Globus pallidus (tissue), 1 donor: ENCODE results near the gene FKBP5.
"Not testable (repeated sequence)": the region's sequence is repeated elsewhere in the genome, so short reads cannot be mapped to it uniquely, and the experiment has no call there.

ENCODE experiments used
- DNase-seq: peaks from one replicate; pipeline ENCODE4 v3.0.0-alpha.2; 2015; ENCODE audit warnings: low spot score

The FKBP5 gene

DNA sequence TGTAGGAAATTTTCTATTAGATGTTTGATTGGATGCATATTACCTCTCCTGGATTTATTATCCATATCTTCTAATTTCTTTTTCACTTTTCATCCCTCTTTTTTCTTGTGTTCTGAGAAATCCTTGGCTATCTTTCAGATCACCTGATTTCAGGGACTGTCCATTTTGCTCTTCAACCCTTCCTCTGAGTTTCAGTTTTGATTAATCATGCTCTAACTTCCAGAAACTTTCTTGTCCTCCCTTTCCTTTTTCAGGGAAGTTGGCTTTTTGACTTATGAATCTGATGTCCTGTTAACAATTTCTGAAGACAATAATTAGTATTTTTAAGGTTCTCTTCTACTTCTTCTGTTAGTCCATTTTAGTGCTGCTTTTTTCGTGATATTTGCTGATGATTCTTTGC, 79.1 kb downstream of the FKBP5 start:
- no peak for DNase-seq

DNA sequence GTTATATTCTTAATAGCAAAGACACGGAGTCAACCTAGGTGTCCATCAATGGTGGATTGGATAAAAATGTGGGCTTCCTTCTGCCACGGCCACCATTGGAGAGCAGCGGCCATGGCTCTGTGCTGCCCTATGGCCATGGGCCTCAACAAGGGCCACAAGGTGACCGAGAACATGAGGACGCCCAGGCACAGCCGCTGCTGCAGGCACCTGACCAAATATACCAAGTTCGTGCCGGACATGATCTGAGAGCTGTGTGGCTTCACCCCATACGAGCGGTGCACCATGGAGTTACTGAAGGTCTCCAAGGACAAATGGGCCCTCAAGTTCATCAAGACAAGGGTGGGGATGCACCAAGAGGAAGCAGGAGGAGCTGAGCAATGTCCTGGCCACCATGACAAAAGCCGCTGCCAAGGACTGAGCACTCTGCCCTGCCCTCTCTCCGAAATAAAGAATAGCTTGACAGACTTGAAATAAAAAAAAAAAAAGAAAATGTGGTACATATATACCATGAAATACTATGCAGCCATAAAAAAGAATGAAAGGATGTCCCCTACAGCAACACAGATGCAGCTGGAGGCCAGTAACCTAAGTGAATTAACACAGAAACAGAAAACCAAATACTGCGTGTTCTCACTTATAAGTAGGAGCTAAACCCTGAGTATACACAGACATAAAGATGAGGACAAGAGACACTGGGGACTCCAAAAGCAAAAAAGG, 81.0 kb downstream of the FKBP5 start:
- no peak for DNase-seq

GRCh38 chr6:35605600-35605999, 83.1 kb downstream of the FKBP5 start:
- no peak for DNase-seq

- DNase-seq: no peak
Measured at GRCh38 chr6:35603326-35604202, 85.2 kb downstream of the FKBP5 start.

DNA sequence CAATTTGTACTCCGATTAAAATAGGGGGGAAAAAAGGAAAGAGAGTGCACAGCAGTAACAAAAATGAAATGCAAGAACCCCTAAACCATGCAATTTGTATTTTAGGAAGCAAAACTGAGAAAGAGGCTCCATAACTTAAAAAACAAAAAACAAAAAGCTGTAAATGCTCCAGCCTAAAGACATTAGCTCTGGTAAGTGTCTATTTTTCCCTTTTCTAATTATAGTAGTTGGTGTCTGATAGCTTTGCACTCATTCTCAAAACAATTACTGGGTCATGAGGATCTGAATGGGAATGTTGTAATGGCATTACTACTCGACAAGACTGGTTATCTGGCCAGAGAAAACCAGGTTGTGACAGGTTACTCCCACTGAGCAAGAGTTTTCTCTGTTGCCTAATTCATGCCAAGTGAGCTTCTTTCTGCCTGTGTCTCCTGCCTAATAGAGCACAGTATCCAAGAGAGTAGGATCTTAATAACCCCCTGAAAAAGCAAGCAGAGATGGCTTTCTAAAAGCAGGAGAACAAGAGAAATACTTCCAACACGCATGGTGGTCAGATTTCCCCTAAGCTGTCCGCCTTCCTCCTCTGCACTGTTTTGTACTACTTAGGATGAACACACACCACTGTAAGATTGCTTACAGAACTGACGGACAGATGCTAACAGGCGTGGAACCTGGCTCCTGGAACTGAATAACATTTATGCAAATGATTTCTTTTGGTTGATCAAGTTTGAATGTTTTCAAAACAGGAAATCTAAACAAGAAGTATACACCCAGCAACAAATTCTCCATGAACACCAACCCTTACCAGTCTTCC, 86.4 kb downstream of the FKBP5 start:
- peak; percentile 43 for DNase-seq

GRCh38 chr6:35601331-35602132, 87.2 kb downstream of the FKBP5 start:
- peak; percentile 75 for DNase-seq

- no peak for DNase-seq
Measured at GRCh38 chr6:35600659-35601125, 88.0 kb downstream of the FKBP5 start.

DNA sequence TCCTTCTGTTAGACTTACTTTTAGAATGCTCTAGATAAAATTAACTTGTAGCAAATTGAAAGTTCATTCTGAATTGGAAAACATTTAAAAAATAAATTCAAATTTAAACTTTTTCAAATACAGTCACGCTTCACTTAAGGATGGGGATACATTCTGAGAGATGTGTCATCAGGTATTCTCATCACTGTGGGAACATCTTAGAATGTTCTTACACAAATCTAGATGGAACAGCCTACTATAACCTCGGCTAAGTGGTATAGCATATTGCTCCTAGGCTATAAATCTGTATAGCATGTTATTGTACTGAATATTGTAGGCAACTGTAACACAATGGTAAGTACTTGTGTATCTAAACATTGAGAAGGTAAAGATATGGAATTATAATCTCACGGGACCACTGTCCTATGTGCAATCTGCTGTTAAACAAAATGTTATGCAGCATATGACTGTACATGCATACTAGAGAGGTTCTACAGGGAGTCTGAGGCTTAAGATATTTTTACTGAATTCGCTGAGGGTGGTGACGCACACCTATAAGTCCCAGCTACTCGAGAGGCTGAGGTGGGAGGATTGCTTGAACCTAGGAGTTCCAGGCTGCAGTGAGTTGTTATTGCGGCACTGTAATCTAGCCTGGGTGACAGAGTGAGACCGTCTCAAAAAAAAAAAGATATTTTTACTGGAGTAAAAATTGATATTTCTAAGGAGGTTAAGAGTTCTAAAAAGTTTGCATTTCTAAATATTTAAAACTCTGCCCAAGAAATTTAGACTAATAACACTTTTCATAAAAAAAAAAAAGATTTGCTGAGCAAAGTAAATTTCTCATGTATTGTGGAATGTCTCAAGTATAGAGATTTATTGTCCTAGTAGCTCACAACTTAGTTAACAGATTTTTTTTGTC, 88.7 kb downstream of the FKBP5 start:
- DNase-seq: no peak

DNA sequence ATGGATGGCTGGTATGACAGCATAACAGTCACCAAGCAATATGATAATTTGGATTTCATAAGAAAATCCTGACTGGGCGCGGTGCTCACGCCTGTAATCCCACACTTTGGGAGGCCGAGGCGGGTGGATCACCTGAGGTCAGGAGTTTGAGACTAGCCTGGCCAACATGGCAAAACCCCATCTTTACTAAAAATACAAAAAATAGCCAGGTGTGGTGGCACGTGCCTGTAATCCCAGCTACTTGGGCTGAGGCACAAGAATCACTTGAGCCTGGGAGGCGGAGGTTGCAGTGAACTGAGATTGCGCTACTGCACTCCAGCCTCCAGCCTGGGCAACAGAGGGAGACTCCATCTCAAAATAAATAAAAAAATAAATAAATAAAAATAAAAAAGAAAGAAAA, 90.1 kb downstream of the FKBP5 start:
- DNase-seq: not testable (repeated sequence)

- DNase-seq: no peak
Measured at GRCh38 chr6:35596448-35597442, 92.0 kb downstream of the FKBP5 start.

DNA sequence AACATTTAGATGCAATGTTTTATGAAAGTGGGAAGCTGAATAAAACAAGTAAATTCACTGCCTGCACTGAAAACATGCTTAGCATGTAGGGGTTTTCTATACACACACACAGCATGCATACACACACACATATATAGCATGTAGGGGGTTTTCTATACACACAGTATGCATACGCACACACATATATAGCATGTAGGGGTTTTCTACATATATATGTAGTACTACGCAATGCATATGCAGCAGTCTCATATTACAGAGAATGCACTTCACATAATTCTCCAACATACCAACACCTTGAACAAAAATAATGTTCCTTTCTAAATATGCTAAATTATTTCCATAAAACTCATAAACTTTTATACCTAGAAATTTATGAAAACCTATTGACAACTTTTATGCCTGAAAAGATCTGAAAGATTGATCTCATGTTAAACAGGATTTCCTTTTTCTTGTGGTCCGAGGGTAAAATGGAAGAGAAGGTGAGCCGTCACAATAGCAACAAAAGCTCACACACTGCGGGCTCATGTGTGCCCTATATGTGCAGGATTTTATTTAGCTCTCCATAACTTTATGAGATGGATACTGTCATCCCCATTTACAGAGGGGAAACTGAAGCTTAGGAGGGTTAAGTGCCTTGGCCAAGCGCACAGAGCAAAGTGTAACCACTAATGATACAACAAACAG, 94.1 kb downstream of the FKBP5 start:
- DNase-seq: no peak

DNA sequence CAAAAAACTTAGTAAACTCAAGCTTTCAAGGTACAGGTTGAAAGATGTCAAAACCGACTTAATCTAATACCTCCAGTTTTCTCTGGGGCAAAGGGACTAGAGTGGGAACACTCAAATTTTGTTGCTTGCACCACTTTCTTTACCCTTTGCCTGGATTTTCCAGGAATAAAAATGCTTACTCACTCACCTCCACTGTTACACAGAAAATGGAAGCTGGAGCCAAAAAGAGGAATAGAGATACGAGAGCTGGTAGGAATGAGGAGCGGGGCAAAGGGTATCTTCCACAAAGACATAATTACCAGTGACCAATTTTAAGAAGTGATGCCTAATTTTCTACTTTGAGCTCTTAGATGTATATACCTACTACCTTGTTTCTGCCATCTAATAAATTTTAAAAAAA, 96.5 kb downstream of the FKBP5 start:
- DNase-seq: no peak

DNA sequence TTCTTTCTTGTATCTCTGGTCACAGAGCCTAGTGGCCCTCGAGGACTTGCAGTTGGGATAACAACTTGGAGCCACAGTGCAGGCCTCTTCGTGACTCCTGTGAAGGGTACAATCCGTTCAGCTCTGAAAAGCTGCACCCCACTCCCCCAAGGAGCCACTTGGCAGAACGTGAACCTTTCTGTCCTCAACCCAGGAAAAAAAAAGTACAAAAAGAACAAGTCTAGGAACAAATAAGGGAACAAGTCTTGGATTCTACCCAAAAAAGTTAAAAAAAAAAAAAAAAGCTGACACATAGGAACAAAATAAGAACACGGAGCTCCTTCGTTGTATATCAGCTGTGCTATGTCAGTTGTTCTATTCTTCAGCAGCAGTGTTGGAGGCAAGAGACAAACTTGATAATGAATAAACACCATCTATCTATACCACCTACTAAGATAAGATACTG, 98.1 kb downstream of the FKBP5 start:
- DNase-seq: peak; percentile 55

DNA sequence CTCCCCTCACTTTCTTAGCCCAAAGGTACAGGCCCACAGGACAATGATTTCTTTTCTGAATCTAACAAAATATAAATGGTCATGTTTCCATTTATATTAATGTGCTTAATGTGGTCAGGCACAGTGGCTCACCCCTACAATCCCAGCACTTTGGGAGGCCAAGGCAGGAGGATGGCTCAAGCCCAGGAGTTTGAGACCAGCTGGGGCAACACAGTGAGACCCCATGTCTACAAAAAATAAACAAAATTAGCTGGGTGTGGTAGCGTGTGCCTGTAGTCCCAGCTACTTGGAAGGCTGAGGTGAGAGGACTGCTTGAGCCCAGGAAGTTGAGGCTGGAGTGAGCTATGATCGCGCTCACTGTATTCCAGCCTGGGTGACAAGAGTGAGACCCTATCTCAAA, 98.8 kb downstream of the FKBP5 start:
- DNase-seq: no peak

GRCh38 chr6:35589201-35589739, 99.4 kb downstream of the FKBP5 start:
- DNase-seq: no peak

DNA sequence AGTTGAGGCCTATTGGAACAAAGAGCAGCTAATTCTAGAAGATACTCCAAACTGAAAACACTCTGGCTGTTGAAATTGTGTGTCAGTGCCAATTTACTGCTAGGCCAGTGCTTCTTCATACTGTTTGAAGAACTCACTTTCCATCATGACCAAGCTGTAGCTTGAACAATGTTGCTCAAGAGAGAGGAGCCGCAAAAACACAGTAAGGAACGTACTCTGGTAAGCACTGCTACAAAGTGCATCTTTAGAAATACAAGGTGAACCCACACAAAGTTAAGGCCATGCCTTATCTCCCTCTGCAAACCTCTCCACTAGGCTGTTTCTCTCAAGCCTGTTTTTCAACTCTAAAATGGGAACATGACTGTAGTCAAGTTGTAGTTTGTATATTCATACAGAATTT, 101.5 kb downstream of the FKBP5 start:
- no peak for DNase-seq

DNA sequence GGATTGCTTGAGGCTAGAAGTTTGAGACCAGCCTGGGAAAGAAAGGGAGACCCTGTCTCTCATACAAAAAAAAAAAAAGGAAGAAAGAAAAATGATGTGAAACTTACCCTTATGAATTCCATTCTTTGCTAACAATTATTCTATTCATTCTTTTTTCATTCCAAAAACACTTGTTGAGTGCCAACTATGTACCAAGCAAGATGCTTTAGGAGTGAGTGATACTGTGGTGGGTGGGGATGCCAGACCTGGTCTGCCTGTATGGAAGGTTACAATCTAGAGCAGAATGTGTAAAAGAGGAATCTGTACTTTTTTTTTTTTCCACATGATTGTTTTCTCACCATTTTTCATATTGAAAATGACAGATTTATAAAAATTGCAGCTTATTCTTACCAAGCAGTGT, 102.2 kb downstream of the FKBP5 start:
- no peak for DNase-seq

DNA sequence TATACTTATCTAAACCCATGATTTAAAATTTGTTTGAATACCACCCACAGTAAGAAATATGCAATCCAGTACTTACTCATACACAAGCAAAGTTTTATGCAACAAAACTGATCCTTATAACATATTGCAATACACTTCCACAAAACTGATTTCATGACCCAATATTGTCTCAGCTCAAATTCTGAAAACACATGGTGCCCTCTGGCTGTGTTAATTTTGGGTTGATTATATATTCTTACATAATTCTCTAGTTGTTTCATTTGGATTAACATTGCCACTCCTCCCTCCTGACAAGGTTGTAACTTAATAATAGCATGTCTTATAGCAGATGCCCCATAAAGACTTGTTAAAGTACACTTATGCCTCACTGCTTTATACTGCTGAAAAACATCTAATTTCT, 103.1 kb downstream of the FKBP5 start:
- no peak for DNase-seq
